Retina (tissue), 1 donor: ENCODE measurements around the gene HOXB3.

Experiments used
- DNase-seq: peaks from one replicate; pipeline ENCODE4 v3.0.0-alpha.2; 2016

Gene HOXB3

DNA sequence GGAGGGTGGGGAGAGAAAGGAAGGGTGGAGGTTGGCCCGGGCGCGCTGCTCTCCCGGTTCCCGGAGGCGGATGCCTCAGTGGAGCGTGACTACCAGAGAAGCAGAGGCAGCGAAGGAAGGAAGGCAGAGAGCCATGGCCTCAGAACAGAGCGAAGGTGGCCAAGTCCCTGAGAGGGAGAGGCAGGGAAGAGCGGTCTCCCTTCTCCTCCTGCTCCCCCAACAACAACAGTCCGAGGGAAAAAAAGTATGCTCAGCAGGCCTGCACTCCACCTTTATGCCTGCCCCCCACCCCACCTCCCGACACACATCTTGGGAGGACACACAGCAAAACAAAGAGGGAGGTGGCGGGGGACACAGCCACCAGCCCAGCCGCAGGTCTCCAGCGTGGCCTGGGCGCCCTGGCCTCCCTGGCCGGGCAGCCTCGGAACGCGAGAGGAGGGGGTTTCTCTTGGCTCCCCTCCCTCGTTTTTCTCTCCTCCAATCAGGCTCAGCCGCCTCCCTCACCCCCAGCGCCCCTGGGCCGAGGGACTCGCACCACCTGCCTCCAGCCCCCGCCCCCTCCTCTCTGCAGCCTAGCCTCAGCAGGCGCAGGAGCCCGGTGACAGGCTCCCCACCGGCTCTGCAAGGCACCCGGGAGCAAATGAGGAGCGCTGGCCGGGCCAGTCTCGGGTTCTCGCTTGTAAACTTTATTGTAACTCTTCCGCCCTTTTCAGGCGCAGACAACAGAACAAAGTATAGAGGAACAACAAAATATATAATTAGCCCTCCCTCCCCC lies 21.8 kb upstream of the HOXB3 start:
- no peak for DNase-seq

DNA sequence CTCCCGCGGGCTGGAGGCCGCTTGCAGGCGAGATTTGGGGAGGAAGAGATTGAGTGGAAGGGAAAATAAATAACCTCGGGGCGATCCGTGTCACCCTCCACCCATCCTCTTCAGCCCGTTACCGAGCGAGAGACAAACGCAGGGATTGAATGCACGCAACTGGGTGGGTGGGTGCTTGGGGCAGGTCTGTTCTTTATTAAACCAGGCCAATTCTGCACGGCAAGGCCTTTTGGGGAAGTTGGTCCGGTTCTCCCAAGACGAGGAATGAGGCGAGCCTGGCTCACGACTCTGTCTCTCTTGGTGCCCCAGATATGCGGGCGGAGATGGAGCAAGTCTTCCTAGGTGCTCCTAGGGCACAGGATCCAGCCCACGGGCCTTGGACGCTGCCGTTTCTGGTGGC lies 21.2 kb upstream of the HOXB3 start:
- no peak for DNase-seq

DNA sequence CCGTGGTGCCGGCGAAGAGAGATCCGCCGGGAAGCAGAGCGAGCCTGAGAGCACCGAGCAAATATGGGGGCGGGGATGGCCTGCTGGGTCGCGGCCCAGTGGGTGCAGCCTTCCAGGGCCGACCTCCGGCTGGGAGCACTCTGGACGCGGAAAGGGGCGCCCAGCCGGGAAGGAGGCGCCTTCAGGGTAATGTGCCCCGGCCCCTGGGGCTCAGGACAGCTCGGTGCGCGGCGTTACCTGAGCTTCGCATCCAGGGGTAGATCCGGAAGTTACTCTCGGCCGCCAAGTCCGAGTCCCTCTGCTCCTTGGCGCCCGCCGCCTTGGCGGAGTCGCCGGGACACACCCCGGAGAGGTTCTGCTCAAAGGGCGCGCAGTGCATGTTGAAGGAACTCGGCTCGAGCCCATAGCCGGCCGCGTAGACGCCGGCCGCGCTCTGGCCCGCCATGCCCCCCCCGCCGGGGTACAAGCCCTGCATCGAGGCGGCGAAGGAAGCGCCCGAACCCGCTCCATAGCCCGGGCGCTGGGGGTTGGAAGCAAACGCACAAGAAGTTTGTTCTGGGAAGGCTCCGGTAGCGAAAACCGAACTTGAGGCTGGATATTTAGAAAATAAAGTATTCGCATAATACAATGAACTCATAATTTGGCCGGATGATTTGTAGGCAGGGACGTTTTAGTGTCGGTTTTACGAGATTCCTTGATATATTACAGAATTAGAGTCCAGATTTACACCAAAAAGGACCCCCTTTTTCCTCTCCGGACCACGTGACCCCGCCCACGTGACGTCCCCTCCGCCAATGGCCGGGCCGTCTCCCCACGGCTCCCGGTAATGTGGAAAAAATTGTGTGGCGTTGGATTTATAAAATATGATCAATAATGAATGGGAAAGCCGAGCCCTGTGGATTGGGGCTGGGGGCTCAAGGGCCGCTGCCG lies 20.5 kb upstream of the HOXB3 start, which contains the start of gene HOXB7:
Gene HOXB7, minus strand, starts transcription at position 736 of the 930 bp plus-strand sequence. Its CDS starts 99 bp downstream, at position 637.
- DNase-seq = peak; percentile 77

DNA sequence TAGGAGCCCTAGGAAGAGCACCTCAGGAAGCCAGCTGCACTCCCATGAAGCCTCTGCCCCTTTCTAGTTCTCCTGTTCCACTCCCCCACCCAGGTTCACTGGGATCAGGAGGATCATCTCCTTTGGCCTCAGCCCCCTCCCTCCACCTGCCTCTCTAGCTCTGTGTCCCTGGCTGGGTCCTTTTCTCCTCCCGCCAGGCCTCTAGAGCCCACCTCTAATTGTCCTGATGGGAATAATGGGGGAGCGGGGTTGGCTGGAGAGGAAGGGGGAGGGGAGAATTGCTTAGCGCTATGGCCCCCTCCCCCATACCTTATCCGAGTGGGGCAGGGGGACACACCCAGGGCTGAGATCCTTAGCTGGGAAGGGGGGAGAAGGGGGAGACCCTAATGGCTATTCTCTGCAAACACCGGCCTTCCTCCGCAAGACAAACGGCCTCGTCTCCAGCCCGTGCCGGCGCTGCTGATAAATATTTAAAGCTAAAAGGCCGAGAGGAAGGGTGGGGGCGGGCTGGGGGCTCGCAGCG lies 19.8 kb upstream of the HOXB3 start:
- DNase-seq = no peak

DNA sequence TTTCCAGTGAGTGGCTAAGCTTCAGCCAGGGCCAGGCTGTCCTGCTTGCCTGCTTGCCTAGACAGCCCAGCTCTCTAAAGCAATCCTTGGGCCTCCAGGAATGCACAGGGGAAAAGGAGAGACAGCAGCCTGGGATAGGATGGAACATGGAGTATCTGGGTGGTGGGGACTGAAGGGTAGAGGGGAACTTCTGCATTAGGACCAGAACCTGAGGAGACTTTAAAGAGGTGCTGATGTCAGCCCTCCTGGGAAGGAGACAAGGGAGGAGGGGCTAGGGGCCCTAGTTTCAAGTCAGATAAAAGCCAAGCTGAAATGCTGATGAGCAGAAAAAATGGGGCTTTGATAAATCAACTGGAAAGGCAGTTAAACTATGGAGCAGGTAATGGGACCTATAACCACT lies 19.0 kb upstream of the HOXB3 start:
- no peak for DNase-seq

DNA sequence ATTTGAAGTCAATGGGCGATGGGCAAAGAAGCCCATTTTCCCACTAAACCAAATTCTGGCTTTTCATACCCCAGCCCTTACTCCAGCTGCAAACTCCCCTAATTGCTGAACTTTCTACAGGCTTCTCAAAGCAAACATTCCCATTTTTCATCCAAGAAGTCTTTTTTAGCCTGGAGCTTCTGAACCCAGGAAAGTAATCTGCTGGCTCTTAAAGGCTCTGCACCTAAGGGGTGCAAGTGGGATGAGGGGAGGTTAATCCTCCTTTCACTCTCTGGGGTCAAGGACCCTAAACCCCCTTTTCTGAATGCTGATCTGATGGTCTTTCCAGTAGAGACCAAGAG lies 18.4 kb upstream of the HOXB3 start:
- DNase-seq = no peak

DNA sequence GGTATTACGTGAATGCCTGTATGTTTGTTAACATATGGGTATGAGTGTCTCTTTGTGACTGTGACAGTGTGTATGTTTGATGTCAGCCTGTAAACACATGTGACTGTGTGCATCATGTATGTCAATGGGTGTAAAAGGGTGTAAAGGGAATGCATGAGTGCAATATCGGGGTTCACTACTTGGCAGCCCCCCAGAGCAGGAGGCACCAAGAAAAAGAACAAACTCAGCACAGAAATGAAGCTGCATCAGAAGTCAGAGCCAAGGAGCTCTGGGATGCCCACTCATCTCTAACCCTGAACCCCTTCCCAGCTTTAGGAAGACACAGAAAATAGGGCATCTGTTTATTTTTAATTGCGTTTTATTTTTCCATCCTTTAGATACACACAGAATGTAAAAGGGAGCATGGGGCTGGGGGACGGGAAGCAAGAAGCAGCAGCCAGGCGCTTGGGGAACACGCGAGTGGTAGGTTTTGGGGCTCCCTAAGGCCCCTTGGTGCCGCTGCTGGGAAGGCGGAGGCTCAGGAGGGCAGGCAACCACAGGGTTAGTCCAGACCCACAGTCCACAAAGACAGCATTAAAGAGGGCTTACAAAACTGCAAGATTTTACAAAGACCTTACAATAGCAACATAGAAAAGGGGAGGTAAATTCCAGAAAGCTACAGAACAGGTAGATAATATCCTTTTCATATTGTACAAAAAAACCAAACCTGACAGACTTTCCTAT lies 17.0 kb upstream of the HOXB3 start:
- no peak for DNase-seq

DNA sequence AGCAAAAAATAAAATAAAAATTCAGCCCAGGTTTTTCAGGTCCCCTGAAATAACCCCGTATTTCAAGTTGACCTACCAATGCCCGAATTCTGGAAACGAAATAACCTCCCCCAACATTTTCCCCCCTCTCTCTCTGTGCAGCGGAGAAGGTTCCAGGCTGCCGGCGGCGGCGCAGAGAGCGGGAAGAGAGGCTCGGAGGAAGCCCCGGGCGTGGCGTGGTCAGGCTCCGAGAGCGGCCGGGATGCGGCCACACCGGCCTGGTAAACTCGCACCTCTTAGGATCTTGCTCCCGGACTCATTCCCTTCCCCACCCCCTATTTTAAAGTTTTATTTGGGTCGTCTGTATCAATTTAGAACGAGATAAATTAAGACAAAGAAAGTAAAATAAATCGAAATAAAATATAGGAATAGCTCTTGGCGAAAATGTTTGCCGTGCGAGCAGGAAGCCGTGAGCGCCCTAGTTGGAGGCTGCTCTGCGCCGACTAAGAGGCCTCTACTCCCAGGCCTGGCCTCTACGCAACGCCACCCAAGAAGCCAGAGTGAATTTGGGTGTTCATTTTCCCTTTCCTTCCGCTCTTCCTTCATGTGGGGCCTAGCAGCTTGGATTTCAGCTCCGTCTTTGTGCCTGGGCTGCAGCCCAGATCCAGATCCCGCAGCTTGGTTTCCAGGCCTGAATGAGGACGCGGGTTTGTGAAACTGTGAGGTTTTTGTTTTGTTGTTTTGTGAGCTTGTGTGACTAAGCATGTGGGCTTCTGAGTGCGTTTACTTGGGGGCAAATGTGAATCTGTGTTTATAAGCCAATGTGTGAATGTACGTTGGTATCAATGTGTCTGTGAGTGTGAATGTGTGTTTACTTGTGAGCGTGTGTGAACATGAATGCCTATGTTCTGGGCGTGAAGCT lies 16.2 kb upstream of the HOXB3 start:
- peak; percentile 79 for DNase-seq

DNA sequence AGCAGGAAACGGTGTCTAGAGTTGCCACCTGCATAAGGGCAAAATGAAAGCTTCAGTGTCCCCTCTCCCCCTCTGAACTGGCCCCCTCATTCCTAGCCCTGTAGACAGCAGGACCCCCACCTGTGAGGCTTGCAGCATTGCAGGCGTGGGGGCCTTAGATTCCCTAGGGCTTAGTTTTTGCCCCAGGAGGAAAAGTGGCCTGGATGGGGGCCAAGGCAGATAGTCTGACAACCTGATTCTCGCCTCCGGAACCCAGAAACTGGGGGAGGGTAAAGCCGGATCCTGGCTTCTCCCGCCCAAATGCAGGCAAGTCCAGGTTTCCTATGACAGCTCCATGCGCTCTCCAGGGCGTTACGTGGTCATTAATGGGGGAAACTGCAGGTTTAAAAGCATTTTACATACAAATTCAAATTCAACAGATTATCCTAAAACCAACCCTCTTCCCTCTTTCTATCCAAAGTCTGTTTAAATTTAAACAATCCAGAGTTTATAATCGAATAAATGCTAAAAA lies 15.4 kb upstream of the HOXB3 start:
- DNase-seq = no peak

DNA sequence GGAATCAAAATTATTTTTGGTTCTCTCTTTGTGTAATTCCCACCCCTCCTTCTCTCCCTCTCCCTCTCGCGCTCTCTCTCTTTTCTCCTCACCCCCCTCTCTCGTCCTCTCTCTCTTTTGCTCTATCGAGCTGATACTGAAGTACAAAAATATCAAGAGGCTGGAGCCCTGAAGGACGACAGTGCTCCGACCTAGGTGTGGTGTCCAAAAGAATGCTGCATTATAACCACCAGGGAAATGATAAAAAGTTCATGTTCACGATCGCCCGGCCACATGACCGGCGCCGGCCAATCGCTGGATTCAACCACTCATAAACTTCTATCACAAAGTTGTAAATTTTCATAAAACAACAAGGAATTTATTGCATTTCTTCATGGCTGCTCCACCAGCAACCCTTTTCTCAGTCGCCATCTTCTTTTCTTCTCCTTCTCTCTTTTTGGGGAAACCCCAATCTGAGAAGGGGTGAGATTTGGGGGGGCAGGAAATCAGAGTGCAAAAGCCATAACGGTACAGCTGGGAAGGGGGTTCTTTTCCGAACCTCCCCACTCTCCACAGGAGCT lies 14.8 kb upstream of the HOXB3 start, which contains the start of gene HOXB6:
Gene HOXB6, minus strand, starts transcription at position 217 of the 560 bp plus-strand sequence. CDS start 6,836 bp downstream, outside the sequence.
- no peak for DNase-seq

DNA sequence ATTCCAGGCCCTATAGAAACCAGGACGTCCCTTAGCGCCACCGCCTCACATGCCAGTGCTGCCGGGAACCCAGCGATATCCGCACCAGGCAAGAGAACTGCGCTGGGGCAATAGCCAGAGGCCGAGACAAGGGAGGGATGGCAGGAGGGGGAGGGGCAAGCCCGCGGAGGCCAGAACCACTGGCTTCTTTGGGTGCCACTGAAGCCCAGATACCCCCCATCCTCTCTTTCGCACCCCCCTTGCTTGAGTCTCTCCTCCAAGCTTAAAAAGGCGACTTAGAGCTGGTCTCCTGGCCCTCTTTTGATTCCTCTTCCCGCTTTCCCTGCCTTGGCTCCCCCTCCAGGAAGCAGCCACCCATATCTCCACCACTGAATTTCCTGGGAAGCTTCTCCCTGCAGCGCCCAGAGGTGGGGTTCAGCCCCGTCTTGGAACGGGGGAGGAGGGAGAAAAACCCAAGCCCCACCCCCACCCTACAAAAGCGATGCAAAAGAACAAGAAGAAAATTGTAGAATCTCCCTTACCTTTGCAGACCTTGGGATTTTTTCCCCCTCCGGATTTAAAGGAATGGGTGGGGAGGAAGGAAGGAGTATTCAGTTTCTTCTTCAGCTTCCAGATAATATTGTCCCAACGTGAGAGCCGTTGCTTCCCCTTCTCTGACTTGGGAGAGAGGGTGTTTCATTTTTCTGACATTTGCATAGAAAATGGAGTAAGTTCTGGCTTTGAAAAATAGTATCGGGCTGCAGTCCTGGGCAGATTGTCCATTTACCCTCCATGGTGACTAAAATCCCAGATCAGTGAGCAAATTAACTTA lies 14.1 kb upstream of the HOXB3 start:
- DNase-seq = no peak

DNA sequence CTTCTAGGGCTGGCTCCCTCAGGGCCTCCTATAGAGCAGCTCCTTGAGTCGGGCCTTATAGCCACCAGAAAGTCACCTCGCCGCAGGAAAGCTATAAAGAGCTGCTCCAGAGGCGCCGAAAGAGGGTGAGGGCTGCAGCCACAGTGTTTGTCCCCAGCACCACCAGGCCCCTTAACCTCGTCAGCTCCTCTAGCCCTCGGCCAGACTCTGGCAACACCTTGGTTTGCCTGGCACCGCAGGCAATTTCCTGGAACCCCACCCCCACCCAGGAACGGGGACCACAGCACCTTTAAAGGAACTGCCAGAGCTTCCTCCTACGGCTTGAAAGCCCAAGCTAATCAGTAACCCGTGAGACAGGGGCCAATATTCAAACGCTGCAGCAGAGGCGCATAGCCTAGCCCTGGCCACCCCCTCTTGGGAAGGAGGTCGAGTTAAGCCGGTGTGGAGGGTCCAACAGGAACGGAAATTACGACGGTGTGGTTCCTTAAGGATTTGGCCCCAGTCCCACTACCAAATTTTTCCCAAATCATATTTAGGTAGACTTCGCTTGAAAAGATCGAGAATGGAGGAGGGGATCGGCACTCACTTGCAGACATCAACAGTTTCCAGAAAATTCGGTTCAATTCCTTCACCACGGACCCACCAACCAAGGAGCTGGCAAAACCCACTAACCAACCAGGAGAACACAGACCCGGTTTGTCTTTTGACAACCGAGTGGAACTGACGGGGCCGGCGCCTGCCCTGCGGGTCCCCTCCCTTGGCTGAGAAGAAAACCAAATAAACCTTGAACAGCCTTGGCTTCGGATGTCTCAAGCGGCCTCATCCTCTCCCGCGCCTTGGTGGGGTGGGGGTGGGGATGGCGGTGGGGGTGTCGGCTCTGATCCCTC lies 11.7 kb upstream of the HOXB3 start:
- no peak for DNase-seq

DNA sequence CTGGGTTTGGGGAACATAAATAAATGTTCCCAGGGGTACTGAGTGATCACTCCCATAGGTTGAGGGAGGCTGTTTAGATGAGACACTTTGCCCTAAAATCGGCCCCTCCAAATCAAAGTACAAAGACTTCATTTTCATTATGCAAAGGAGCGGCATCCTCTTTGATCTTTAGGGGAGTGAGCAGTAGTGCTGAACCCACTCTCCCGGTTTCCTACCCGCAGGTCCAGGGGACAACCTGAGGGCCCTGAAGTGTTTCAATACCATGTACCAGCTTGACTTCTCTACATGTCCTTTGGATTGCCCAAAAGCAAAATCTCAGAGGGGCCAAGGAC lies 11.1 kb upstream of the HOXB3 start:
- DNase-seq = no peak

DNA sequence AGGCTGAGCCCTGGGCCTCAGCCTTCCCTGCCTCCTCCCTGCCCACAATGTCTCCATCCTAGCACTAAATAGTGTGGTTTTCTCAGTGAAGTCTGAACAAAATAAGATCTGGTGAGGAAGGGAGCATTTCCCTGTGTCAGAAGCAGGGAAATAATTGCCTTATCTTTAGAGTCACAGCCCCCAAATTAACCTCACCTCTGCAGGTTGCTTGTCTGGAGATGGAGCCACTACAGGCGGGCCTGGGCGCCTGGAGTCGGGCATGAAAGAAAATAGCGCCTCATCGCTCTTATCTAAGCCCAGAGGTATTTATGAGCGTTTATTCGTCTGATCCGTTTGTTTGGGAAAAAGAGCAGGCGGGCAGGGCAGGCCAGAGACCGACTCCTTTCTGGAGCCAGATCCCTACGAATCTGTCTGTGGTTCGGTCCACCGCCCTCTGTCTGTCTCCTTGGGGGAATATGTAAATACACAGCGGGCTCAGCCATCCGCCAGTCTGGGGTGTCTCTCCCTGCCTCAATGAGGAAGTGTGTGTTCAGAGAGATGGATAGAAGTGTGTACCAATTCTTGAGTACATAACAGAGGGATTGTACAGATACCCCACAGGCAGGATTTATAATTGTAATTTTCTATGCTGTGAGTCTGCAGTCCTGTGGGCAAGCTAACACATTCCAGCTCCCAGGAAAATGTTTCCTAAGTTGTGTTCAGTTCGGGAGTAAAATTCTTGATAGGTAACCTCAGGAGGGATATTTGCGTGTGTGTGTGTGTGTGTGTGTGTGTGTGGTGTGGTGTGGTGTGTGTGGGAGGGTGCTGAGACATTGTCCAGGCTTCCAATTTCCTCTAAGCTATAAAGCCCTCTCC lies 10.4 kb upstream of the HOXB3 start:
- DNase-seq = no peak

DNA sequence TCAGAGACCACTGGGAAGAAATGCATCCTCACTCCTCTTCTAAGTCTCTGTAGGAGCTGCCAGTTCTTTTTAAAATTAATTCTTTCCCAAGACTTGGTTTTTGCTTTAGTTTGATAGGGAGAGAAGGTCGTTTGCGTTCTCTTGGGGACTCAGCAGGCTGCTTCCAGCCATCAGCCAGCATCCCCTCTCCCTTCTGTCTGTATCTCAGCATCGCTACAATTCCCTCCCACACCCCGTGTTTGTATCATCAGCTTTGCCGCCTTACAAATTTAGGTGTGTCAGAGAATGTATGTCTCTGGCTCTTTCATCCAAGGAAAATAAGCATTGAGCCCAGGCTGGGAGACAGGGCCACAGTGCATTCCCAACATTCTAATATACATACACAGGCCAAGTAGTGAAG lies 9.3 kb upstream of the HOXB3 start:
- no peak for DNase-seq

DNA sequence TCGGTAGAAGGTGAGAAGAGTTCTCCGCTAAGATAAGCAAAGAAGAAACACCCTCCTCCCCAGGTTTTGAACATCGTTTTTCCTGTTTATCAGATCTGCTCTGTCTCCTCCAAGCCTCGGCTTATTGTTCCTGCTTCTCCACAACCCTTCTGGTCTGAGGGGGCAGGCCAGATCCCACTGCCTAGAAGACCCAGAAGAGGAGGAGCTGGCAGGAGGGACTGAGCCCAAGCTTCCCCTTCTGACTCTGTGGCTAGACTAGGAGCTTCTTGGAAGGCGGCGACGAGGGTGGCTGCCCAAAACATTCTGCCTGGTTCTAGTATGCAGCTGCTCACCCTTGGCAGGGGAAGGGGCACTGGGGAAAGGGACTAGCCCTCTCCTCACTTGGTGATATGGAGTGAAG lies 8.7 kb upstream of the HOXB3 start:
- DNase-seq = no peak

DNA sequence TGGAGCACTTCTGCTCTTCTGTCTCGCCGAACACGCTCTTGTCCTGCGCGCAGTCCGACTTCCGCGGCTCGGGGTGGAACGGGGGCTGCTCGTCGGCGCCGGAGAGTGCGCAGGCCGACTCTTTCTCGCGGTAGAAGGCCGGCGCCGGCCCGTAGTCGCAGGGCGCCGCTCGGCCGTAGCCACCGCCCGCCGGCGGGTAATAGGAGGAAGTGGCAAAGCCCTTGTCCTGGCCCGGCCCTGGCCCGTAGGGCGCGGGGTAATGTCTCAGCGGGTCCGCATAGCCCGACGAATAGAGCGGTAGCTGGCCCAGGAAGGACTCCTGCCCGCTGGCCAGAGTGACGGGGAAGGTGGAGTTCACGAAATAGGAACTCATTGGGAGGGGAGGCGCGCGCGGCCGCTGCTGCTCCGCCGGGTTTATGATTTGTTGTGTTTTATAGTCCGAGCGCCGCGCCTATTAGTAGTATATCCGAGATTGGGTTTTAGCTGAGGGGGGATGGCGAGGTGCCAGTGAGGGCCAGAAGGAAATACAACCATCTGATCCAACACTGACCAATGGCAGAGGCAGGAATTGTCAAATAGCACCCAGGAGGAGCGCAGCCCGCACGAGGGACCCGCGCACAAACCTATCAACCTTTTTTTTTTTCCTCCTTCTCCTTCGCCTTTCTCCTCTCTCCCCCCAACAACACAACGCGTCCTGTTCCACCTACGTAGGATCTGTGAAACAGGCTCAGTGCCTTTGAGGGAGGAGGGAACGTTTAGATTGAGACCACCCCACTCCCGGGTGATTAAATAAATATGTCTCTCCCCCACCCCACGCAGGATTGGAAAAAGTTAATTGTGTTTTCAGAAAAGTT lies 8.0 kb upstream of the HOXB3 start:
- peak; percentile 59 for DNase-seq

DNA sequence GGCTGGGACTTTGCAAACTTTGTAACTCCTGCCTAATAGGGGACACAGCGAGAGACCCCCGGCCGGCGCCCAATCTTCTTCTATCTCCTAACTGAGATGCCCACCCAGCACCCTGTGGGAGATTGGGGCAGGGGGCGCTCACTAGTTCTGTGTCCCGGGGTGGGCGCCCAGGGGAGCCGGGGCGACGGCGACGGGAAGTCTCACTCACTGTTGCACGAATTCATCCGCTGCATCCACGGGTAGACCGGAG lies 7.4 kb upstream of the HOXB3 start:
- no peak for DNase-seq
